ENCODE measurements around the gene PLA2G4F. TPM values are rescaled to one million over a fixed set of nuclear protein-coding genes. Genes with fewer than 3 reads are reported as not detected.

The PLA2G4F gene
- total and polyA plus RNA-seq, 10 donors = 0.03 TPM; not detected in 9

- WGBS, 5 donors = 46 to 66% (median 52%) methylated on average over 10 of the region's 10 CpGs
- no peak for TF ChIP-seq POLR2AphosphoS5 (IDR thresholded peaks at IDR 0.05)
- no peak for TF ChIP-seq CTCF (IDR thresholded peaks at IDR 0.05 in 8 of 11, conservative IDR thresholded peaks at IDR 0.05 in 3 of 11)
- TF ChIP-seq POLR2A (IDR thresholded peaks at IDR 0.05) = no peak
- Histone ChIP-seq H3K27ac (no peak overlapping the region), H3K4me1 (peaks cover 0 to 5% (median 0%) of the 10 kb centered on the region in 6 donors), H3K4me3 (no peak overlapping the region), H3K36me3 (no peaks in the 10 kb centered on the region), H3K9me3 (peaks cover 0 to 5% (median 0%) of the 10 kb centered on the region in 8 donors), H3K27me3 (replicated peaks in 1 of 7) (no peaks in the 10 kb centered on the region)
- intact Hi-C loops (cut with DNase I; ENCODE audit: low total_unique reads) = no loop called here
- DNase-seq = no peak
Measured at GRCh38 chr15:42118650-42119445, 37.6 kb downstream of the PLA2G4F start.

- Histone ChIP-seq H3K36me3 (no peaks in the 10 kb centered on the region), H3K4me3 (no peak overlapping the region), H3K27me3 (replicated peaks in 1 of 7) (peaks cover 0 to 25% (median 0%) of the 10 kb centered on the region in 7 donors), H3K27ac (no peak overlapping the region), H3K9me3 (peaks cover 0 to 5% (median 0%) of the 10 kb centered on the region in 8 donors), H3K4me1 (peaks cover 0 to 14% (median 0%) of the 10 kb centered on the region in 6 donors)
- WGBS, 5 donors = 14 to 26% (median 25%) methylated on average over 4 of the region's 4 CpGs
- no peak for DNase-seq
- TF ChIP-seq CTCF (IDR thresholded peaks at IDR 0.05 in 8 of 11, conservative IDR thresholded peaks at IDR 0.05 in 3 of 11) = no peak
- no peak for TF ChIP-seq POLR2AphosphoS5 (IDR thresholded peaks at IDR 0.05)
- no peak for TF ChIP-seq POLR2A (IDR thresholded peaks at IDR 0.05)
- intact Hi-C loops (cut with DNase I; ENCODE audit: low total_unique reads) = no loop called here
Measured at GRCh38 chr15:42111924-42112323, 44.5 kb downstream of the PLA2G4F start.

- no peak for TF ChIP-seq POLR2A (IDR thresholded peaks at IDR 0.05)
- TF ChIP-seq CTCF (IDR thresholded peaks at IDR 0.05 in 8 of 11, conservative IDR thresholded peaks at IDR 0.05 in 3 of 11) = no peak
- no peak for TF ChIP-seq POLR2AphosphoS5 (IDR thresholded peaks at IDR 0.05)
- intact Hi-C loops (cut with DNase I; ENCODE audit: low total_unique reads) = no loop called here
- peaks cover 0 to 25% (median 0%) of the 10 kb centered on the region in 6 donors for H3K4me1 ChIP-seq
- H3K36me3 ChIP-seq = no peaks in the 10 kb centered on the region
- no peak for DNase-seq
- WGBS, 5 donors = 54 to 66% (median 64%) methylated on average over 3 of the region's 3 CpGs
- H3K9me3 ChIP-seq = no peaks in the 10 kb centered on the region
- H3K27ac ChIP-seq = no peak overlapping the region
- H3K27me3 ChIP-seq (replicated peaks in 1 of 7) = peaks cover 0 to 27% (median 0%) of the 10 kb centered on the region in 7 donors
- H3K4me3 ChIP-seq = no peak overlapping the region
Measured at GRCh38 chr15:42110367-42110766, 46.1 kb downstream of the PLA2G4F start.

GRCh38 chr15:42108806-42109205 lies 47.6 kb downstream of the PLA2G4F start:
- H3K4me1 ChIP-seq = peaks cover 0 to 25% (median 0%) of the 10 kb centered on the region in 6 donors
- no peak for DNase-seq
- no peak overlapping the region for H3K4me3 ChIP-seq
- intact Hi-C loops (cut with DNase I; ENCODE audit: low total_unique reads) = no loop called here
- 19 to 47% (median 35%) methylated on average over 3 of the region's 3 CpGs for whole genome bisulfite sequencing, 5 donors
- no peaks in the 10 kb centered on the region for H3K9me3 ChIP-seq
- H3K36me3 ChIP-seq = no peaks in the 10 kb centered on the region
- TF ChIP-seq POLR2AphosphoS5 (IDR thresholded peaks at IDR 0.05) (no peak), CTCF (IDR thresholded peaks at IDR 0.05 in 8 of 11, conservative IDR thresholded peaks at IDR 0.05 in 3 of 11) (no peak), POLR2A (IDR thresholded peaks at IDR 0.05) (no peak)
- H3K27ac ChIP-seq = no peak overlapping the region
- peaks cover 0 to 27% (median 0%) of the 10 kb centered on the region in 7 donors for H3K27me3 ChIP-seq (replicated peaks in 1 of 7)
